DOHH2 (cell line): Measurements from ENCODE around the gene TBCC.

Experiments
- EZH2phosphoT487 ChIP-seq: fragments of 200-600 bp; sonication (generic); IDR thresholded peaks from 2 replicates; pipeline ENCODE4 v1.6.1; 2017; ENCODE audit warnings: borderline replicate concordance, mild to moderate bottlenecking, antibody characterized with exemption, low read length, moderate library complexity, mixed read lengths
- TF ChIP-seq, protein P1 (sequence below): fragments of 200-600 bp; sonication (generic); IDR thresholded peaks from one replicate; pipeline ENCODE4 v1.5.1; 2014; ENCODE audit warnings: antibody characterized with exemption, mild to moderate bottlenecking, low read depth, low read length; ENCODE audit not compliant: poor library complexity, severe bottlenecking

DNA sequence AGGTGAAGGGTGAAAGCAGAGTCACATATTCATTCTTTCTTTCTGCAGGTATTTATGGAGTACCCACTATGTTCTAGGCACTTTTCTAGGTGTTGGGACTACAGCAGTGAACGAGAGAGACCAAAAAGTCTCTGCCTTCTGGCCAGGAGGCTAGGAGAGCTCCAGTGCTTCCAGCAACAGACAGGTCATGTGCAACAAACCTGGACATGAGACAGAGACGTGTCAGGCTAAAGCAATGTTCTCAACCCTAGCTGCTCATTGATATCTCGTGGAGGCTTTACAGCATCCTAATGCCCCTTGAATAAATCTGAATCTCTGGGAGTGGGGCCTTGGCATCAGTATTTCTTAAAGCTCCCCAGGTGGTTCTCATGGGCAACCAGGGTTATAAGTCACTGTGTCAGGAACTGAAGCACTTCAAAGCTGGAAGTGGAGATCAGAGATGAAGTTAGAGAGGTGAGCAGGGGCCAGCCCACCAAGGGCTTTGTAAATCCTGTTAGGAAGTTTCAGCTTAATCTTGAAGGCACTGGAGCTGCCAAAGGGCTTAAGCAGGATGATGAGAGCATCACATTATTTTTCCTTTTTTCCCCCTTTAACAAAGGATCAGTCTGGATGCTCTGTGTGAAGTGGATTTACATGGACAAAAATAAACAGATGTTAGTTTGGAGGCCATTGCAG is 13.0 kb upstream of the TBCC start:
- TF ChIP-seq, protein P1, sequence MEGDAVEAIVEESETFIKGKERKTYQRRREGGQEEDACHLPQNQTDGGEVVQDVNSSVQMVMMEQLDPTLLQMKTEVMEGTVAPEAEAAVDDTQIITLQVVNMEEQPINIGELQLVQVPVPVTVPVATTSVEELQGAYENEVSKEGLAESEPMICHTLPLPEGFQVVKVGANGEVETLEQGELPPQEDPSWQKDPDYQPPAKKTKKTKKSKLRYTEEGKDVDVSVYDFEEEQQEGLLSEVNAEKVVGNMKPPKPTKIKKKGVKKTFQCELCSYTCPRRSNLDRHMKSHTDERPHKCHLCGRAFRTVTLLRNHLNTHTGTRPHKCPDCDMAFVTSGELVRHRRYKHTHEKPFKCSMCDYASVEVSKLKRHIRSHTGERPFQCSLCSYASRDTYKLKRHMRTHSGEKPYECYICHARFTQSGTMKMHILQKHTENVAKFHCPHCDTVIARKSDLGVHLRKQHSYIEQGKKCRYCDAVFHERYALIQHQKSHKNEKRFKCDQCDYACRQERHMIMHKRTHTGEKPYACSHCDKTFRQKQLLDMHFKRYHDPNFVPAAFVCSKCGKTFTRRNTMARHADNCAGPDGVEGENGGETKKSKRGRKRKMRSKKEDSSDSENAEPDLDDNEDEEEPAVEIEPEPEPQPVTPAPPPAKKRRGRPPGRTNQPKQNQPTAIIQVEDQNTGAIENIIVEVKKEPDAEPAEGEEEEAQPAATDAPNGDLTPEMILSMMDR, result no peak
- no peak for TF ChIP-seq EZH2phosphoT487
